ENCODE data around the gene MLH1. TPM values are rescaled to one million over a fixed set of nuclear protein-coding genes. Genes with fewer than 3 reads are reported as not detected.

MLH1 gene
- total RNA-seq, 2 experiments from 2014 or later = 18.9 to 23.8 TPM

DNA sequence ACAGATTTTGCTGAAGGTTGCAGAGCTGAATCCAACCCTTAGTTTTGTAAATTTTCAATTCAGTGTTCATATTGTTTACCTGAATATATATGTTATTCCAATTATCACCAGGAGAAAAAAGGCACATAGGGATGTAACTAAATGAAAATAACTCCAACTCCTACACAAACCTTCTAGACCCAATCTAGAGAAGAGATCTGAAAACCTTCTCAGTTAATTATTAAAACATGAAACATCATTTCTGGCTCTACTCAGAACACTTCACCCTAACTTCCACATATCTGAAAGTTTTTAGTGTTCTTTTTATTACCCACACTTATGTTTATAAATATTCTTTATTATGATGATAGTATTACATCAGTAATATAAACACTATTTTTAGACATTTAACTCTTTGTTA, 104.5 kb downstream of the MLH1 start:
- Histone ChIP-seq H3K36me3 (ENCODE audit: insufficient read depth, low read length) (peaks cover 4% of the 10 kb centered on the region), H3K4me1 (ENCODE audit: insufficient read depth, low read length) (no peaks in the 10 kb centered on the region), H3K9me3 (ENCODE audit: control insufficient read depth in 1 of 2, insufficient read depth in 1 of 2, low read length in 2 of 2) (no peaks in the 10 kb centered on the region), H3K27ac (ENCODE audit: low read depth in 1 of 2, low read length in 2 of 2) (no peak overlapping the region), H3K4me3 (ENCODE audit: low read length) (no peak overlapping the region), H3K27me3 (ENCODE audit: control insufficient read depth in 1 of 2, insufficient read depth in 2 of 2, low read length in 2 of 2) (no peaks in the 10 kb centered on the region)
- H3K9me3 Mint-ChIP-seq = no peaks in the 10 kb centered on the region
- POLR2A ChIA-PET = no interaction called here
- H3K27me3 Mint-ChIP-seq = no peaks in the 10 kb centered on the region
- no peak overlapping the region for H3K4me3 Mint-ChIP-seq
- peaks cover 32% of the 10 kb centered on the region for H3K36me3 Mint-ChIP-seq (ENCODE audit: low read depth)
- CTCF ChIA-PET = no interaction called here
- intact Hi-C loops (cut with DNase I, micrococcal nuclease) = no loop called here
- H3K4me1 Mint-ChIP-seq (ENCODE audit: low read depth) = no peaks in the 10 kb centered on the region
- TF ChIP-seq, protein P1, sequence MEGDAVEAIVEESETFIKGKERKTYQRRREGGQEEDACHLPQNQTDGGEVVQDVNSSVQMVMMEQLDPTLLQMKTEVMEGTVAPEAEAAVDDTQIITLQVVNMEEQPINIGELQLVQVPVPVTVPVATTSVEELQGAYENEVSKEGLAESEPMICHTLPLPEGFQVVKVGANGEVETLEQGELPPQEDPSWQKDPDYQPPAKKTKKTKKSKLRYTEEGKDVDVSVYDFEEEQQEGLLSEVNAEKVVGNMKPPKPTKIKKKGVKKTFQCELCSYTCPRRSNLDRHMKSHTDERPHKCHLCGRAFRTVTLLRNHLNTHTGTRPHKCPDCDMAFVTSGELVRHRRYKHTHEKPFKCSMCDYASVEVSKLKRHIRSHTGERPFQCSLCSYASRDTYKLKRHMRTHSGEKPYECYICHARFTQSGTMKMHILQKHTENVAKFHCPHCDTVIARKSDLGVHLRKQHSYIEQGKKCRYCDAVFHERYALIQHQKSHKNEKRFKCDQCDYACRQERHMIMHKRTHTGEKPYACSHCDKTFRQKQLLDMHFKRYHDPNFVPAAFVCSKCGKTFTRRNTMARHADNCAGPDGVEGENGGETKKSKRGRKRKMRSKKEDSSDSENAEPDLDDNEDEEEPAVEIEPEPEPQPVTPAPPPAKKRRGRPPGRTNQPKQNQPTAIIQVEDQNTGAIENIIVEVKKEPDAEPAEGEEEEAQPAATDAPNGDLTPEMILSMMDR (IDR thresholded peaks at IDR 0.05) = no peak
- no peak for DNase-seq
- no peak for ATAC-seq (ENCODE audit: poor library complexity)
- H3K27ac Mint-ChIP-seq = no peak overlapping the region

DNA sequence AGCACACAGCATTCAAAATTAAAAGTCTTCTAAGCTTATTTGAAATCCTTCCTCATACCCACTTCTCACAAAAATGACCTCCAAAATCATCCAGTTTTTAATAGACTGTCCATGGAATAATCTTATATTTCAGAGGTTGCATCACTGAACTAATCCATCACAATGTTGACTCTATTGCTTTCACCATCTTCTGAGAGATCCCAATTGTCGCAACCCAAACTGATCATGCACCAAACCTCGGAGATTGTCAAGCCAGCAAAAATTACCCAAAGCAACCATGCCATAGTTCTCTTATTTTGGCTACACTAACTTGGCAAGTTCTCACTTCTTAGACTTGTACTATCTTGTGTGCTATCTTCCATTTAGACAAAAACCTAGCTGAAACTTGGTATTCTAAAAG, 105.6 kb downstream of the MLH1 start:
- Histone ChIP-seq H3K9me3 (ENCODE audit: control insufficient read depth in 1 of 2, insufficient read depth in 1 of 2, low read length in 2 of 2) (no peaks in the 10 kb centered on the region), H3K27me3 (ENCODE audit: control insufficient read depth in 1 of 2, insufficient read depth in 2 of 2, low read length in 2 of 2) (no peaks in the 10 kb centered on the region), H3K4me1 (ENCODE audit: insufficient read depth, low read length) (no peaks in the 10 kb centered on the region), H3K36me3 (ENCODE audit: insufficient read depth, low read length) (no peaks in the 10 kb centered on the region), H3K4me3 (ENCODE audit: low read length) (no peak overlapping the region), H3K27ac (ENCODE audit: low read depth in 1 of 2, low read length in 2 of 2) (no peak overlapping the region)
- DNase-seq (no peak), ATAC-seq (ENCODE audit: poor library complexity) (no peak)
- H3K36me3 Mint-ChIP-seq (ENCODE audit: low read depth) = peaks cover 23% of the 10 kb centered on the region
- CTCF ChIA-PET = no interaction called here
- H3K4me1 Mint-ChIP-seq (ENCODE audit: low read depth) = no peaks in the 10 kb centered on the region
- TF ChIP-seq, protein P1 (IDR thresholded peaks at IDR 0.05) = no peak
- H3K4me3 Mint-ChIP-seq = no peak overlapping the region
- POLR2A ChIA-PET = no interaction called here
- no peak overlapping the region for H3K27ac Mint-ChIP-seq
- no peaks in the 10 kb centered on the region for H3K27me3 Mint-ChIP-seq
- intact Hi-C loops (cut with DNase I, micrococcal nuclease) = no loop called here
- no peaks in the 10 kb centered on the region for H3K9me3 Mint-ChIP-seq

DNA sequence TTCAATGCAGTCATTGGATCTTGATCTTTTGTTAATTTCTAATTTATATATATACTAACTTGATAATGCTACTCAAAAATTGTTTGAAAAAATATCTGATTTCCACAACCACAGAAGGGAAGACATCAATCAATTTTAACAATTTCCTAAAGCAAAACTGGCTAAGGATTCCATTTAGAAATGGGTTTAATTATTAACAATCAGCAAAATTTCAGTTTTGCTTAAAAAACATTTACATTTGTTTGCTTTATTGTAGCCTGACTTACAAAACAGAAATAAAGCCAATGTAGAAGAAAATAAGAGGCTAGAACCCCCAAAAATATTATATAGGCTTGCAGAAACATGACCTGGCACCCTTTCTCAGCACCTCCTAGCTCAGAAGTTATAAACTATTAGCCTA, 106.2 kb downstream of the MLH1 start:
- Mint-ChIP-seq H3K4me1 (ENCODE audit: low read depth) (no peaks in the 10 kb centered on the region), H3K27ac (no peak overlapping the region), H3K36me3 (ENCODE audit: low read depth) (peaks cover 17% of the 10 kb centered on the region), H3K27me3 (no peaks in the 10 kb centered on the region), H3K9me3 (no peaks in the 10 kb centered on the region), H3K4me3 (no peak overlapping the region)
- TF ChIP-seq, protein P1 (IDR thresholded peaks at IDR 0.05) = no peak
- intact Hi-C loops (cut with DNase I, micrococcal nuclease) = no loop called here
- Histone ChIP-seq H3K27me3 (ENCODE audit: control insufficient read depth in 1 of 2, insufficient read depth in 2 of 2, low read length in 2 of 2) (no peaks in the 10 kb centered on the region), H3K27ac (ENCODE audit: low read depth in 1 of 2, low read length in 2 of 2) (no peak overlapping the region), H3K4me1 (ENCODE audit: insufficient read depth, low read length) (no peaks in the 10 kb centered on the region), H3K4me3 (ENCODE audit: low read length) (no peak overlapping the region), H3K36me3 (ENCODE audit: insufficient read depth, low read length) (no peaks in the 10 kb centered on the region), H3K9me3 (ENCODE audit: control insufficient read depth in 1 of 2, insufficient read depth in 1 of 2, low read length in 2 of 2) (no peaks in the 10 kb centered on the region)
- CTCF ChIA-PET = no interaction called here
- no peak for ATAC-seq (ENCODE audit: poor library complexity)
- POLR2A ChIA-PET = no interaction called here
- DNase-seq = no peak

All from CD4-positive, alpha-beta T cell (primary cell).